H1 (cell line): Measurements from ENCODE around the gene TPPP2. TPM values are rescaled to one million over a fixed set of nuclear protein-coding genes. Genes with fewer than 3 reads are reported as not detected.

ENCODE experiments used
- CTCF ChIA-PET: fragments of 300-600 bp; sonication (Branson Sonifier 250); formaldehyde crosslinking; loops from one replicate; lab custom pipeline; 2021; ENCODE audit not compliant: partially characterized antibody; lab: Charles Lee
- POLR2A ChIA-PET: fragments of 300-600 bp; sonication (Branson Sonifier 250); formaldehyde crosslinking; loops from one replicate; lab custom pipeline; 2021; ENCODE audit warnings: inconsistent platforms; ENCODE audit not compliant: partially characterized antibody; lab: Charles Lee
- DNase-seq, 2 experiments: peaks; one replicate each; pipeline versions ENCODE4 v3.0.0 to v3.0.0-alpha.2; 2010 to 2022; ENCODE audit warnings: low spot score in 2 of 2, low read depth in 1 of 2, mixed read lengths in 1 of 2
- FAIRE-seq: peaks from 2 replicates; lab custom pipeline; 2011; peaks lifted over from hg19 to GRCh38; lab: Jason Lieb, UNC
- H2AFZ ChIP-seq: 2 replicates; pipeline ENCODE4 v1.8.1; 2012; ENCODE audit warnings: low read length, inconsistent platforms
- H2AK5ac ChIP-seq: 2 replicates; pipeline ENCODE4 v1.6.1; 2013; ENCODE audit warnings: low read depth, low read length
- H2BK120ac ChIP-seq: replicated peaks from 2 replicates; pipeline ENCODE3; 2013; ENCODE audit warnings: low read depth, low read length, inconsistent platforms
- H2BK12ac ChIP-seq: 2 replicates; pipeline ENCODE4 v1.6.1; 2013; ENCODE audit warnings: low read depth, low read length
- H2BK15ac ChIP-seq: 2 replicates; pipeline ENCODE4 v1.6.1; 2013; ENCODE audit warnings: low read length
- H2BK20ac ChIP-seq: 2 replicates; pipeline ENCODE4 v1.6.1; 2013; ENCODE audit warnings: low read length
- H2BK5ac ChIP-seq: 2 replicates; pipeline ENCODE4 v1.6.1; 2013; ENCODE audit warnings: low read depth, low read length
- H3K14ac ChIP-seq: 2 replicates; pipeline ENCODE4 v1.6.1; 2013; ENCODE audit warnings: inconsistent platforms; ENCODE audit not compliant: insufficient read length
- H3K18ac ChIP-seq: 2 replicates; pipeline ENCODE4 v1.6.1; 2013; ENCODE audit warnings: low read length; ENCODE audit errors: extremely low read depth
- H3K23ac ChIP-seq: 2 replicates; pipeline ENCODE4 v1.6.1; 2013; ENCODE audit warnings: inconsistent platforms; ENCODE audit not compliant: insufficient read length
- H3K23me2 ChIP-seq: 2 replicates; pipeline ENCODE4 v1.6.1; 2013; ENCODE audit warnings: low read depth, low read length
- H3K27ac ChIP-seq: 2 replicates; pipeline ENCODE4 v1.6.1; 2011; ENCODE audit warnings: low read depth, low read length, inconsistent platforms
- H3K27me3 ChIP-seq, 4 experiments: replicated peaks in 1 of 4; 1 replicate in 1 of 4; 2 replicates in 3 of 4; pipeline versions ENCODE4 v1.6.1 to v1.8.1; 2011 to 2013; ENCODE audit warnings: low read length in 3 of 4, mild to moderate bottlenecking in 3 of 4, inconsistent platforms in 2 of 4, mixed read lengths in 2 of 4, moderate library complexity in 1 of 4; ENCODE audit not compliant: control insufficient read depth in 3 of 4, insufficient read depth in 3 of 4; ENCODE audit errors: extremely low read depth in 1 of 4
- H3K36me3 ChIP-seq, 4 experiments: 2 replicates each; pipeline versions ENCODE4 v1.6.1 to v1.8.1; 2011 to 2013; ENCODE audit warnings: mild to moderate bottlenecking in 4 of 4, low read length in 3 of 4, moderate library complexity in 2 of 4, control low read depth in 1 of 4, inconsistent platforms in 1 of 4; ENCODE audit not compliant: insufficient read depth in 4 of 4, control insufficient read depth in 2 of 4
- H3K4ac ChIP-seq: replicated peaks from 2 replicates; pipeline ENCODE3; 2013; ENCODE audit warnings: low read length, low read depth, mixed read lengths, inconsistent platforms; ENCODE audit not compliant: insufficient read length
- H3K4me1 ChIP-seq, 4 experiments: replicated peaks in 1 of 4; 1 replicate in 1 of 4; 2 replicates in 3 of 4; pipeline versions ENCODE4 v1.6.1 to v1.8.1; 2011 to 2013; ENCODE audit warnings: low read length in 3 of 4, inconsistent platforms in 2 of 4, mixed read lengths in 1 of 4; ENCODE audit not compliant: insufficient read depth in 4 of 4, control insufficient read depth in 3 of 4
- H3K4me2 ChIP-seq, 2 experiments: 2 replicates each; pipeline versions ENCODE4 v1.6.1 to v1.8.1; 2011 to 2013; ENCODE audit warnings: low read depth in 2 of 2, low read length in 2 of 2, control low read depth in 1 of 2, inconsistent platforms in 1 of 2, mild to moderate bottlenecking in 1 of 2; ENCODE audit not compliant: insufficient read depth in 1 of 2
- H3K4me3 ChIP-seq, 4 experiments: fragments of 200-600, 300-600 bp in 1 of 4; sonication (generic), shearing (Covaris generic), sonication (Bioruptor Twin) in 1 of 4; 2 replicates each; pipeline versions ENCODE4 v1.5.1 to v1.8.1; 2011 to 2016; ENCODE audit warnings: low read length in 4 of 4, low read depth in 3 of 4, control low read depth in 2 of 4, inconsistent platforms in 2 of 4, mild to moderate bottlenecking in 2 of 4, mixed read lengths in 1 of 4, moderate library complexity in 1 of 4; ENCODE audit not compliant: insufficient read depth in 2 of 4; ENCODE audit errors: extremely low read depth in 1 of 4
- H3K56ac ChIP-seq: replicated peaks from 2 replicates; pipeline ENCODE3; 2013; ENCODE audit warnings: low read depth, mild to moderate bottlenecking, mixed read lengths, low read length, inconsistent platforms; ENCODE audit not compliant: insufficient read length
- H3K79me1 ChIP-seq: 2 replicates; pipeline ENCODE4 v1.6.1; 2013; ENCODE audit warnings: low read depth, low read length, control low read depth
- H3K79me2 ChIP-seq, 2 experiments: 2 replicates each; pipeline versions ENCODE4 v1.6.1 to v1.8.1; 2012 to 2013; ENCODE audit warnings: low read length in 2 of 2, mild to moderate bottlenecking in 2 of 2, inconsistent platforms in 1 of 2; ENCODE audit not compliant: insufficient read depth in 2 of 2, control insufficient read depth in 1 of 2
- H3K9ac ChIP-seq, 4 experiments: replicated peaks in 1 of 4; 1 replicate in 1 of 4; 2 replicates in 3 of 4; pipeline versions ENCODE4 v1.6.1 to v1.8.1; 2011 to 2013; ENCODE audit warnings: low read depth in 3 of 4, low read length in 3 of 4, control low read depth in 2 of 4, mild to moderate bottlenecking in 2 of 4, moderate library complexity in 2 of 4, inconsistent platforms in 1 of 4; ENCODE audit errors: extremely low read depth in 1 of 4
- H3K9me3 ChIP-seq, 2 experiments: 2 replicates each; pipeline versions ENCODE4 v1.6.1 to v1.8.1; 2012 to 2013; ENCODE audit warnings: mild to moderate bottlenecking in 2 of 2, moderate library complexity in 2 of 2, control low read depth in 1 of 2, inconsistent platforms in 1 of 2, low read depth in 1 of 2, low read length in 1 of 2, mixed read lengths in 1 of 2; ENCODE audit not compliant: insufficient read depth in 2 of 2
- H4K20me1 ChIP-seq, 2 experiments: replicated peaks in 1 of 2; 2 replicates each; pipeline versions ENCODE3 to v1.8.1; 2011 to 2013; ENCODE audit warnings: inconsistent platforms in 2 of 2, low read length in 2 of 2, mild to moderate bottlenecking in 1 of 2; ENCODE audit not compliant: insufficient read depth in 2 of 2, control insufficient read depth in 1 of 2
- H4K5ac ChIP-seq: 2 replicates; pipeline ENCODE4 v1.6.1; 2013; ENCODE audit warnings: low read length, low read depth, mixed read lengths, inconsistent platforms; ENCODE audit not compliant: insufficient read length
- H4K8ac ChIP-seq: 2 replicates; pipeline ENCODE4 v1.8.0; 2013; ENCODE audit warnings: mild to moderate bottlenecking, moderate library complexity, low read length, inconsistent platforms; ENCODE audit not compliant: insufficient read depth; ENCODE audit errors: extremely low read depth
- H4K91ac ChIP-seq: replicated peaks from 2 replicates; pipeline ENCODE3; 2013; ENCODE audit warnings: low read length, mixed read lengths, inconsistent platforms; ENCODE audit not compliant: insufficient read length
- ASH2L ChIP-seq: fragments of 200-600, 300-600 bp; sonication (generic); IDR thresholded peaks from one replicate; pipeline ENCODE4 v1.7.1; 2017; ENCODE audit warnings: low read length
- CEBPB ChIP-seq: IDR thresholded peaks from 2 replicates; pipeline ENCODE4 v1.6.1; 2012; ENCODE audit warnings: low read depth, low read length
- CHD1 ChIP-seq: IDR thresholded peaks from 2 replicates; pipeline ENCODE4 v1.6.1; 2012; ENCODE audit warnings: low read depth, low read length, improper control_type of control experiment
- CREB1 ChIP-seq: IDR thresholded peaks from 2 replicates; pipeline ENCODE4 v1.6.1; 2012; ENCODE audit warnings: inconsistent platforms
- CTBP2 ChIP-seq: IDR thresholded peaks from 2 replicates; pipeline ENCODE4 v1.7.0; 2011; ENCODE audit warnings: borderline replicate concordance, mild to moderate bottlenecking, moderate library complexity, mixed read lengths, low read length; ENCODE audit not compliant: insufficient read depth, insufficient read length
- EGR1 ChIP-seq: IDR thresholded peaks from 2 replicates; pipeline ENCODE4 v1.6.1; 2011; ENCODE audit warnings: low read depth, low read length, borderline replicate concordance
- FOSL1 ChIP-seq: IDR thresholded peaks from 2 replicates; pipeline ENCODE4 v1.6.1; 2011; ENCODE audit warnings: mild to moderate bottlenecking, low read depth, low read length, moderate library complexity; ENCODE audit not compliant: insufficient read depth
- GTF2F1 ChIP-seq: IDR thresholded peaks from 2 replicates; pipeline ENCODE4 v1.6.1; 2012; ENCODE audit warnings: low read depth, low read length, improper control_type of control experiment, borderline replicate concordance
- JUN ChIP-seq: IDR thresholded peaks from 2 replicates; pipeline ENCODE4 v1.6.1; 2011; ENCODE audit warnings: low read depth, mild to moderate bottlenecking, improper control_type of control experiment, low read length
- KDM4A ChIP-seq: IDR thresholded peaks from one replicate; pipeline ENCODE4 v1.7.1; 2012; ENCODE audit warnings: low read depth, mild to moderate bottlenecking, moderate library complexity, low read length, inconsistent platforms; ENCODE audit not compliant: severe bottlenecking
- MAX ChIP-seq: IDR thresholded peaks from 2 replicates; pipeline ENCODE4 v1.6.1; 2012; ENCODE audit warnings: inconsistent platforms
- POLR2A ChIP-seq, 2 experiments: IDR thresholded peaks; 1 replicate in 1 of 2; 2 replicates in 1 of 2; pipeline ENCODE4 v1.6.1; 2011; ENCODE audit warnings: low read depth in 2 of 2, low read length in 2 of 2, mild to moderate bottlenecking in 2 of 2; ENCODE audit errors: control extremely low read depth in 1 of 2
- TBP ChIP-seq: IDR thresholded peaks from 2 replicates; pipeline ENCODE4 v1.6.1; 2011; ENCODE audit warnings: low read depth, low read length, improper control_type of control experiment
- TCF12 ChIP-seq: IDR thresholded peaks from 2 replicates; pipeline ENCODE4 v1.6.1; 2011; ENCODE audit warnings: low read depth, mild to moderate bottlenecking, low read length
- WGBS, 2 experiments: shearing (Covaris generic) in 1 of 2; methylation state at CpG; one replicate each; pipeline versions ENCODE4 v1.1.6 to v1.1.7; 2013 to 2015; ENCODE audit warnings: low lambda C conversion rate in 2 of 2, mixed read lengths in 2 of 2, inconsistent platforms in 1 of 2, low coverage in 1 of 2, missing lambda C conversion rate in 1 of 2; ENCODE audit not compliant: insufficient replicate concordance in 2 of 2, insufficient coverage in 1 of 2, insufficient read length in 1 of 2; ENCODE audit errors: extremely low coverage in 1 of 2, missing lambda C conversion rate in 1 of 2; 5-methylcytosine and 5-hydroxymethylcytosine counted together
- polyA plus RNA-seq, 7 experiments: library from polyadenylated mRNA; depleted of rRNA in 3 of 7; stranded (reverse) in 5 of 7; unstranded in 2 of 7; fragments of >200 nt in 5 of 7; fragments of 200-250 nt in 2 of 7; gene quantifications; 1 replicate in 5 of 7; 2 replicates in 1 of 7; 4 replicates in 1 of 7; pipeline versions ENCODE4 v1.2.1 to v1.2.3, GENCODE V29; 2011 to 2013; ENCODE audit warnings: missing spikeins in 2 of 7, mixed read lengths in 2 of 7
- total RNA-seq: library from RNA; stranded (reverse); fragmentation: NEBNext Ultra II Directional; extraction: Animal tissue kit (Norgen Biotek cat#: 25700); gene quantifications from 2 replicates; pipeline ENCODE4 v1.2.1, GENCODE V29; 2021

The TPPP2 gene
- total and polyA plus RNA-seq, 2 of the 8 experiments (the other 6 are each of a cell fraction or from before 2014, with no cell fraction given), result not detected

- no peak overlapping the region for H4K5ac ChIP-seq
- peaks cover 2 to 5% of the 10 kb centered on the region in 2 experiments for H4K20me1 ChIP-seq
- peak overlapping the region; percentile 52 to 98 (median 82); a peak in 7 of 8 replicates for H3K4me3 ChIP-seq
- peaks cover 25% of the 10 kb centered on the region; the same call in 1 of the 2 replicates for H3K23me2 ChIP-seq
- H3K27ac ChIP-seq, result no peak overlapping the region
- H3K79me2 ChIP-seq, result peaks cover 0 to 13% of the 10 kb centered on the region in 2 experiments; a peak in 2 of 4 replicates
- WGBS, 2 experiments, result 41% methylated on average over 4 of the region's 4 CpGs; no CpG with 5 or more reads in 1 of the 2 experiments
- H3K56ac ChIP-seq, result no peak overlapping the region
- no peak overlapping the region for H2BK12ac ChIP-seq
- H4K8ac ChIP-seq, result no peak overlapping the region
- H3K18ac ChIP-seq, result 0 out of 2 replicates have a peak overlapping the region, but pooled peaks have one; percentile 51
- no peak overlapping the region for H3K23ac ChIP-seq
- H2BK5ac ChIP-seq, result peak overlapping the region; percentile 95; the same call in 1 of the 2 replicates
- peaks cover 3 to 14% (median 7%) of the 10 kb centered on the region in 4 experiments for H3K4me1 ChIP-seq
- no peak overlapping the region for H2AK5ac ChIP-seq
- H2AFZ ChIP-seq, result no peak overlapping the region
- no peak overlapping the region for H3K14ac ChIP-seq
- peak overlapping the region; percentile 19 for H2BK120ac ChIP-seq
- no peak for FAIRE-seq
- H2BK15ac ChIP-seq, result no peak overlapping the region
- H3K79me1 ChIP-seq, result no peaks in the 10 kb centered on the region; the same call in 1 of the 2 replicates
- no peaks in the 10 kb centered on the region for H3K9me3 ChIP-seq
- no peak overlapping the region for H3K4ac ChIP-seq
- H2BK20ac ChIP-seq, result no peak overlapping the region
- H3K4me2 ChIP-seq, result peak overlapping the region; percentile 94 to 96
- H3K36me3 ChIP-seq, result peaks cover 23 to 33% (median 31%) of the 10 kb centered on the region in 4 experiments
- DNase-seq, result no peak
- POLR2A ChIA-PET, result interaction anchor here (0.9 to 12.4 kb wide), 14 partner anchors 10 to 199 kb away, joined by 3 to 245 read pairs (median 7); partner anchors contain the start of genes TMEM253 and ZNF219
- peaks cover 0 to 4% (median 0%) of the 10 kb centered on the region in 4 experiments; a peak in 3 of 7 replicates for H3K27me3 ChIP-seq
- CTCF ChIA-PET, result interaction anchor here (0.7 to 6.6 kb wide), 22 partner anchors 9 to 214 kb away, joined by 3 to 110 read pairs (median 11); partner anchors contain the start of genes NDRG2, OR5AU1 and TMEM253
- peak overlapping the region in 2 of 4 experiments; percentile 16 to 27; a peak in 3 of 7 replicates for H3K9ac ChIP-seq
- H4K91ac ChIP-seq, result peak overlapping the region; percentile 71
- no peak for TF ChIP-seq MAX
- TF ChIP-seq POLR2A (IDR thresholded peaks at IDR 0.05; ENCODE audit: control extremely low read depth in 1 of 2, low read depth in 2 of 2, low read length in 2 of 2), result no peak
- TF ChIP-seq KDM4A, result no peak
- TF ChIP-seq FOSL1, result no peak
- TF ChIP-seq EGR1, result no peak
- TF ChIP-seq JUN, result no peak
- TF ChIP-seq GTF2F1, result no peak
- no peak for TF ChIP-seq CHD1
- TF ChIP-seq TCF12, result no peak
- no peak for TF ChIP-seq ASH2L
- no peak for TF ChIP-seq CEBPB
- TF ChIP-seq CTBP2, result no peak
- no peak for TF ChIP-seq CREB1
- TF ChIP-seq TBP, result no peak
Measured at GRCh38 chr14:21072031-21072473, 42.0 kb downstream of the TPPP2 start.
